HG02870 (cell line): ENCODE results near the gene TNFRSF6B.

Source experiments
- ATAC-seq: cut with Tn5 transposase; IDR thresholded peaks from one replicate; pipeline ENCODE4 v1.9.1; 2021; ENCODE audit warnings: mild to moderate bottlenecking, moderate library complexity; ENCODE audit not compliant: unreplicated experiment

TNFRSF6B gene

DNA sequence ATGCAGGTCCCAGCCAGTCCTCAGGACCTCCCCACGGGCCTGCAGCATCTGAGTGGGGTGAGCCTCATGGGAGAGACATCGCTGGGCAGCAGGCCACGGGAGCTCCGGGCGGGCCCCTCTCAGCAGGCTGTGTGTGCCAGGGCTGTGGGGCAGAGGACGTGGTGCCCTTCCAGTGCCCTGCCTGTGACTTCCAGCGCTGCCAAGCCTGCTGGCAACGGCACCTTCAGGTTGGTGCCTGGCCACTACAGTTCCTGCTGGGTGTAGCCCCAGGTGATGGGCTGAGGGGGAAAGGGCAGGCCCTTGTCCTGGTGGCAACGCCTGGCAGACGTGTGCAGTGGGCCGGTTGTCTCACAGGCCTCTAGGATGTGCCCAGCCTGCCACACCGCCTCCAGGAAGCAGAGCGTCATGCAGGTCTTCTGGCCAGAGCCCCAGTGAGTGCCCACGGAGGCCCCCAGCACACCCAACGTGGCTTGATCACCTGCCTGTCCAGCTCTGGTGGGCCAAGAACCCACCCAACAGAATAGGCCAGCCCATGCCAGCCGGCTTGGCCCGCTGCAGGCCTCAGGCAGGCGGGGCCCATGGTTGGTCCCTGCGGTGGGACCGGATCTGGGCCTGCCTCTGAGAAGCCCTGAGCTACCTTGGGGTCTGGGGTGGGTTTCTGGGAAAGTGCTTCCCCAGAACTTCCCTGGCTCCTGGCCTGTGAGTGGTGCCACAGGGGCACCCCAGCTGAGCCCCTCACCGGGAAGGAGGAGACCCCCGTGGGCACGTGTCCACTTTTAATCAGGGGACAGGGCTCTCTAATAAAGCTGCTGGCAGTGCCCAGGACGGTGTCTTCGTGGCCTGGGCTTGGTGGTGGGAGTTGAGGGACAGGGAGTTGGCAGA is 787 bp upstream of the TNFRSF6B start:
- ATAC-seq: no peak

DNA sequence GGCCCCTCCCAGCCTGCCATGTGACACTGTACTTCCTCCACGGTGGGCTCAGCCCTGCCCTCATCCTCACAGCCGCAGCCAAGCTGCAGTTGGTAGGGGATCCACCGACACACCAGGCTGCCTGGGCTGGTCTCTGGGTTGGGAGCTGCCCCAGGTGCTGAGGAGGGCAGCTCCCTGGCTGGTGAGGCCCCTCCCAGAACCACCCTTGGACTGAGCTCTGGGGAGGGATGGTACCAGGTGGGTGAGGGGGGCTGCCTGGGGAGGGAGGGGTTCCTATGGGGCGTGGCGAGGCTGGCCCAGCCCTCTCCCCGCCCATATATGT is 185 bp upstream of the TNFRSF6B start:
- no peak for ATAC-seq

DNA sequence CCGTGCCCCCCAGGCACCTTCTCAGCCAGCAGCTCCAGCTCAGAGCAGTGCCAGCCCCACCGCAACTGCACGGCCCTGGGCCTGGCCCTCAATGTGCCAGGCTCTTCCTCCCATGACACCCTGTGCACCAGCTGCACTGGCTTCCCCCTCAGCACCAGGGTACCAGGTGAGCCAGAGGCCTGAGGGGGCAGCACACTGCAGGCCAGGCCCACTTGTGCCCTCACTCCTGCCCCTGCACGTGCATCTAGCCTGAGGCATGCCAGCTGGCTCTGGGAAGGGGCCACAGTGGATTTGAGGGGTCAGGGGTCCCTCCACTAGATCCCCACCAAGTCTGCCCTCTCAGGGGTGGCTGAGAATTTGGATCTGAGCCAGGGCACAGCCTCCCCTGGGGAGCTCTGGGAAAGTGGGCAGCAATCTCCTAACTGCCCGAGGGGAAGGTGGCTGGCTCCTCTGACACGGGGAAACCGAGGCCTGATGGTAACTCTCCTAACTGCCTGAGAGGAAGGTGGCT is 960 bp downstream of the TNFRSF6B start:
- ATAC-seq: no peak

DNA sequence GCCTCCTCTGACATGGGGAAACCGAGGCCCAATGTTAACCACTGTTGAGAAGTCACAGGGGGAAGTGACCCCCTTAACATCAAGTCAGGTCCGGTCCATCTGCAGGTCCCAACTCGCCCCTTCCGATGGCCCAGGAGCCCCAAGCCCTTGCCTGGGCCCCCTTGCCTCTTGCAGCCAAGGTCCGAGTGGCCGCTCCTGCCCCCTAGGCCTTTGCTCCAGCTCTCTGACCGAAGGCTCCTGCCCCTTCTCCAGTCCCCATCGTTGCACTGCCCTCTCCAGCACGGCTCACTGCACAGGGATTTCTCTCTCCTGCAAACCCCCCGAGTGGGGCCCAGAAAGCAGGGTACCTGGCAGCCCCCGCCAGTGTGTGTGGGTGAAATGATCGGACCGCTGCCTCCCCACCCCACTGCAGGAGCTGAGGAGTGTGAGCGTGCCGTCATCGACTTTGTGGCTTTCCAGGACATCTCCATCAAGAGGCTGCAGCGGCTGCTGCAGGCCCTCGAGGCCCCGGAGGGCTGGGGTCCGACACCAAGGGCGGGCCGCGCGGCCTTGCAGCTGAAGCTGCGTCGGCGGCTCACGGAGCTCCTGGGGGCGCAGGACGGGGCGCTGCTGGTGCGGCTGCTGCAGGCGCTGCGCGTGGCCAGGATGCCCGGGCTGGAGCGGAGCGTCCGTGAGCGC is 1.6 kb downstream of the TNFRSF6B start:
- ATAC-seq: no peak

DNA sequence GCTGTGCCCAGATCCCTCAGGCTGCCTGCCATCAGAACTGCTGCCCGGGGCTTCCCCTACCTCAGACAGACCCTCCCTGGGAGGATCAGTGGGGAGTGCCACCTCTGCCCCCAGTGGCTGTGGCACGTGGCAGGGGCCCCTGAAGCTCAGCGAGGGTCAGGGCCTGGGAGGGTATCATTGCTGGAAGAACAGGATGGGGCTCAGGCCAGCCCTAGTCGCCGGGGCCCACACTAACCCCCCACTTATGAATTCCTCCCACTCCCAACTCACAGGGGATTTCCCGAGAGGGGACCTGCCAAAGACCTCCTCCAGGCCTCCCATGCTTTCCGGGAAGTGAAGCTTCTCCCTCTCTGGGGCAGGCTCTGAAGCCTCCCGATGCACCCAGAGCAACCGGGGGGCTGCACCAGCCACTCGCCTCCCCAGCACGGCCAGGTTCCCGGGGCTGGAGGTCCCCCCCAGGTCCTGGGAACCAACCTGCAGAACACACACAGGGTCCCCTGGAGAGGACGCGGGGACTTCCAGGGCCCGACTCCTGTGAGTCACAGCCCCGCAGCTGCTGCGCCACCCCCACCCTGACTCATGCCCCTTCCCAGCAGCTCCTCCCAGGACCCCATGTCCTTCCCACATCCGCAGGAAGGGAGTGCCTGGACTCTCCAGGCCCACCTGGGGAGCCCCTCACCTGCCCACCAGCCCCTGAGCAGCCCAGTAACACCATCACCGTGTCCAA is 2.5 kb downstream of the TNFRSF6B start:
- ATAC-seq: no peak

DNA sequence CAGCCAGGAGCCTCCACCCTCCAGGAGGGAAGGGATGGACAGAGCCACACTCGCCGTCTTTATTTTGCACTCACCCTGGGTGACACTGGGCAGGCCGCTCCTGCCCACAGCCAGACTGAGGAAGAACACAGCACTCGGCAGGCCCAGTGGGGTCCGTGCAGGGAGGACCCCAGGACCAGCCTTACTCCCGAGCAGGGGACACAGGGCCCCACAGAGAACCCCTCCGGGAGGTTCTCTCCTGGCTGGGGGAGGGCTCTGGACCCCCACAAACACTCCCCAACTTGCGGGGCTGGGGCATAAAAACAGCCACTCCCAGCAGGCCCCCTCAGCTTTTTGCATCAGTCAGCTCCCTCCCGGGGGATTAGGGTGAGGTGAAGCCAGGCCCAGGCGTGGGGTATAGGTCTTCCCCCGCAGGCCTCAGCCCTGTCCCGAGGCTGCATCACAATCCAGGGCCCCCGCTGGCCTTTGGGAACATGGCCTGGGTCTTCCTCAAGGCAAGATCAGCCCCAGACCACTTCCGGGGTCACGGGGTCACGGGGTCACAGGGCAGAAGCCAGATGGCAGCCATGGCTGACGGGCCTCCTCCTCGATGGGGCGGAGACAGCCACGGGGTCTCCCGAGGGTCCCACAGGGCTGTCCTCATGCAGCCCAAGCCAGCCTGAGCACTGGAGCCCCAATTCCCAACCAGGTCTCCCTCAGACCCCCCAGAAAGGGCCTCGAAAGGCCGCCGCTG is 3.2 kb downstream of the TNFRSF6B start:
- ATAC-seq: no peak

DNA sequence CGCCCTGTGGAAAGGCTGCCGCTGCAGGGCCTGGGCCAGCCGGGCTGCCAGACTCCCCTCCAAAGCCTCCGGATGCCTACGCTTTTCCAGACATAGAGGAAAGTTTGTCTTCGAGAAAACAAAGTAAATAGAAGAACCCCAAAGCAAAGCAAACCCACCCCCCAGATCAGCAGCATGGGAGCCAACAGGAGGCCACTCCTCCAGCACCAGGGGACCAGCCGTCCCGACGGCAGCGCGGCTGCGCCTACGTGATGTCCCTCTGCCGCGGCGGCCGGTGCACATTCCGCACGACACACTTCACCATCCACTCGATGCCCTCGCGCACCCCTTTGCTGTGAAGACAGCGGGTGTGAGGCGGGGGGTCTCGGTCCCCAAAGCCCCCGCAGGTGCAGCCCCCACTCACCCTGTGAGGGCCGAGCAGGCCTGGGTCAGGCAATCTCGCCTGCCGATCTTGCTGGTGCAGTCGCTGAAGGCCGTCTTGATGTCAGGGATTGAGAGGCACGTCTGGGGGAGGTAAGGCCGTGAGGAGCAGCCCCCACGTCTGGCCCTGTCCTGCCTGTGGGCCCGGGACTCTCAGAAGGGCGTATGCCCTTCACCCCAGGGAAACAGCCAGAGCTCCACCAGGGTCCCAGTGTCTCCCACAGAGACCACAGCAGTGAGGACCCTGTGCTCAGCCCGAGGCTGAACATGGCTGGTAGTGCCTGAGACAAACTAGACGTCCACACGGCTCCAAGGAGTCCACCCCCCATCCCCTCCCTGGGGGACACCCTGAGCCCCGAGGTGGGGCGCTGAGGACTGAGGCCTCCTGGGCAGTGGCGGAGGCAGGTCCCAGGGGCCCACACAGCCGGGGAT is 4.0 kb downstream of the TNFRSF6B start:
- no peak for ATAC-seq

DNA sequence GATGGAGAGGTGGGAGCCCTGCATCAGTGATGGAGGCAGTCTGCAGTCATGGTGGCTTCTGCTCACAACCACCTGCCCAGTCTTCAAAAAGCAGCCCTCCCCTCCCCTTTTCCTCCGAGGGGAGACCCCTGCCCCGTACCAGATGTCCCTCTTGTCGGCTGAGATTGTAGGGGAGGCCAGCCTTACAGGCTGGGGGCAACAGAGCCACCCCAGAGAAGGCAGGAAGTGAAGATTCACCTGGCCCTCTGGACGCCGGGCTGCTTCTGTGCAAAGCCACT is 4.5 kb downstream of the TNFRSF6B start:
- ATAC-seq: no peak

DNA sequence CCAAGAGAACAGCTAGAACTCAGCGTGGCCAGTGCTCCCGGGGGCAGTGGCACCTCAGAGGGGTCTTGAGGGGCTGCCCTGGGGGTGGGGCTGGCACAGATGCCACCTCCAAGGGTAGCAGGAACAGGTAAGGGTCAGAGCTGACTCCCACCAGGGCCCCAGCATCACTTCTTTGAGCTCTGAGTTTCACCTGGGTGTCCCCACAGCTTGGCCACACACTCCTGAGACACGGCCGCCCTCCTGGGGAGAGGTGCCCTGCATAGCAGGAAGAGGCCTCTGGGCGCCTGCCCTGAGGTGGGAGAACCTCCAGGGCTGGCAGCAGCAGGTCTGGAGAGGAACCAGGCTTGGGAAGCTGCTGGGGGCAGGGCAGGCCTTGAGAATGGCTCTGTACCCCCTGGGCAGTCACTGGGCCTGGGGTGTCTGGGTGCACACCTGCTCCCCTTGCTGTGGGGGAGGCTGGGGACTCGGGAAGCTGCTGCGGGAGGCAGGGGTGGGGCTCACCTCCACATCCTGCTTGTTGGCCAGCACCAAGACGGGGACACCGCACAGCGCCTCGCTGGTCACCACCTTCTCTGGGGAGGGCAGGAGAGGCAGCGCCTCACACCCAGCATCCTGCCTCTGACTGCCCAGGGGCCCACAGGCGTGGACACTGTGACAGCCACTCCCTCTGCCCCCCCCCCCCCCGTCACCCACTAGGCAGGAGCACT is 5.0 kb downstream of the TNFRSF6B start:
- ATAC-seq: no peak

DNA sequence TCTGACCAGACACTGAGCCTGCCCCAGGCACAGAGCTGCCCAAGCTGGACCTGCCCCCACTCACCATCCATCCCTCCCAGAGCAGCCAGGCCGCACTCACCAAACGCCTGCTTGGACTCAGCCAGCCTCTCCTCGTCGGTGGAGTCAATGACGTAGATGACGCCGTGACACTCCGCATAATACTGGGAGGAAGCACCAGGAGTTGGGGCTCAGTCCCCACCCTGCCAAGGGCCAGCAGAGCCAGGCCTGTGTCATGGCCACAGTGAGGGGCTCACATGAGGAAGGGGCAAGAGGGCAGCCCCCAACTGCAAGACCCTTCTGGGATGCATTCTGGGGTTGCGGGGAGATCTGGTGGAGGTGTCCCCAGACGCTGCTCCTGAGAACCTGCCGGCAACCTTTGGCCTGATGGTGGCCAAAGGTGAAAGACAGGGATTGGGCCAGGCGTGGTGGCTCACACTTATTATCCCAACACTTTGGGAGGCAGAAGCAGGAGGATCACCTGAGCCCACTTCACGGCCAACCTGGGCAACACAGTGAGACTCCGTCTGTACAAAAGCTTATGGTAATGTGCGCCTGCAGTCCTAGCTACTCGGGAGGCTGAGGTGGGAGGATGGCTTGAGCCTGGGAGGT is 5.7 kb downstream of the TNFRSF6B start:
- ATAC-seq: no peak

DNA sequence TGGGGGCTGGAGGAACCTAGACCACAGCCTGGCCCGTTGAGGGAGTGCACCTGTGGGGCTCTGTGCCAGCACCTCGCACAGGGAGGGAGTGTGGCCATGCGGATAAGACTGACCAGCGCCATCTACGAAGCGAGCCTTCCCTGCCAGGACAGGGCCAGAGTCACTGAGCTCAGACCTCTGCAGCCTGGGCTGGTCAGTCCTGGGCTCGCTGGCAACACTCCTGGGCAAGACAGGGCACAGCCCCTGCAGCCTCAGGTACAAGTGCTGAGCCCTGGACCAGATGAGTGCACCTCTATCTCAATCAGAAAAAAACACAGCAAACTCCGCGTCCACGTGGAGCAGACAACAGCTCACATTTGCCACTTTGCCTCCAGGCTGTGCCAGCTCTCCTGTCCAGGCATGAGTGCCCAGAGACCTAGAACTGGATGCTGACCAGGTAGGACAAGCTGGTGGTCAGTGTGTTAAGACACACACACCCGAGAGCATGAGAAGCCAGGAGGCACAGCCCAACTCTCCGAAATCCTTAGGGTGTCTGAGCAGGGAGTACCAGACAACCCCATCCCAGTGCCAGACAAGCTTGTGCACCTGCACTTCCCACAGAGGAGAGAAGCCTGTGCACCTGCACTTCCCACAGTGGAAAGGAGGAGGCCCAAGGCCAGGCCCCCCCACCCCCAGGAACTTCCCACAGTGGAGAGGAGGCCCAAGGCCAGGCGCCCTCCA is 6.5 kb downstream of the TNFRSF6B start:
- ATAC-seq: no peak

DNA sequence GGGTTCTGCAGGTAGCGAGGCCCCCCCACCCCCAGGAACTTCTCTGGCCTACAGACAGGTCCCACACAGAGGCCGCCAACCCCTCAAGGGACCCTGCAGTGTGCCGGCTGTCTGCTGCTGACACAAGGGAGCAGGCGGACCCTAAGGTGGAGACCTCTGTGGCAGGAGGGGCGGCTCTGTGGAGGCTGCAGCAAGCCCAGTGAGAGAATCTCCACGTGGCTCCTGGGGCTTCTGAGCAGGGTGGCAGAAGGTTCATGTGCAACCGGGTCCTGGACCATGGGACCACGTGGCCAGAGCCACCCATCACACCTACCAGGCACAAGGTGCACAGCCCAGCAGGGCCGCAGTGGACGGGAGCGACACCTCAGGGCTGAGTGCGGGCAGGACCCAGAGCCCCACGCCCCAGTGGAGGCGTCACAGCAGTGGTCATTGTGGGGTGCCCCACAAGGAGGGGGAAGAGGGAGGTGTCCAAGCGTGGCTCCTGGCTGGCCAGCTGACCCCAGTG is 7.1 kb downstream of the TNFRSF6B start:
- no peak for ATAC-seq

DNA sequence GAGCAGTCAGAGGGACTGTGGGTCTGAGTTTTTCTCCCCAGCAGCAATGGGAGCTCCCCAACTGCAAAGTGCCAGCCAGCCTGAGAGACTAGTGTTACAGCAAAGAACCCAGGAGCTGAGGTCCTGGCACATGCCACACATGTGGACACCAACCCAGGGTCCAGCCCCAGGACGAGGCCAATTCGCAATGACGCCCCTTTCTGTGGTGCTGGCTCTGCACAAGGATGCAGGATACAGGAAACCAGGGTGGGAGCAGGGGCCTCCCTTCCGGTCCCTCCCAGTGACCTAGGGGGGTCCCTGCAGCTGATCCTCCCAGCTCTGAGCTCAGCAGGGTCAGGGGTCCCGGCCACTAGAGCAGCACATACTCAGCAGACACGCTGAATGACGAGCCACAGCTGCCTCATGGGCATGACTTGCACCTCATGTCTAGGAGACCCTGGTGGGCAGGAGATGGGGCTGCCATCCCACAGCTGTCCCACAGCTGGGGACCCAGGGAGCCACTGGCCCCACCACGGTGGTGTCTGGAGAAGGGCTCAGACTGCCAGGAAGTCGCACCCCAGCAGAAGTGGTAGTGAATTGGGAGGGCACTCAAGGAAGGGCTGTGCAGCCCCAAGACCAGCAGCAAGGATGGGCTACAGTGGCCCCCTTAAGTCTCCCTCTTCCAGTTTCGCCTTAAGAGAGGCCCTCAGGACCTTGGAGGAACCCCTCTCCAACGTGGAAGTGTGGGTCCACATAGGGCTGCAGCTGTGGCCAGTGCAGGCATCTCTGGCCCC is 7.7 kb downstream of the TNFRSF6B start:
- ATAC-seq: no peak

DNA sequence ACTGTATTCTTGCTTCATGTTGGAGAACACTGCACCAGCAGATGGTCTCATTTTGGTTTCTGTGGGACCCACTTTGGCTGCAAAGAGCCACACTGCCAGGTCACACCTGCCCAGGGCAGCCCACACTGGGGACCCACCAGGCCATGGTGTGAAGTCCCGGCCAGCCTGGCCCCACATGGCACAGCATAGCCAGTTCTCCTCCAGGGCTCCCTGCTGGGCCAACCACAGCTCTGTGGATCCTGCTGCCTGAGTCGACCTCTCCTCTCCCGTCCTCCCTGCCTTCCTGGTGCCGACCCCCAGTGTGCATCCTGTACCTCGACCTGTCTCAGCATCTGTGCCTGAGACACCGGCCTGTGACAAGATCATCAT is 8.3 kb downstream of the TNFRSF6B start:
- no peak for ATAC-seq

DNA sequence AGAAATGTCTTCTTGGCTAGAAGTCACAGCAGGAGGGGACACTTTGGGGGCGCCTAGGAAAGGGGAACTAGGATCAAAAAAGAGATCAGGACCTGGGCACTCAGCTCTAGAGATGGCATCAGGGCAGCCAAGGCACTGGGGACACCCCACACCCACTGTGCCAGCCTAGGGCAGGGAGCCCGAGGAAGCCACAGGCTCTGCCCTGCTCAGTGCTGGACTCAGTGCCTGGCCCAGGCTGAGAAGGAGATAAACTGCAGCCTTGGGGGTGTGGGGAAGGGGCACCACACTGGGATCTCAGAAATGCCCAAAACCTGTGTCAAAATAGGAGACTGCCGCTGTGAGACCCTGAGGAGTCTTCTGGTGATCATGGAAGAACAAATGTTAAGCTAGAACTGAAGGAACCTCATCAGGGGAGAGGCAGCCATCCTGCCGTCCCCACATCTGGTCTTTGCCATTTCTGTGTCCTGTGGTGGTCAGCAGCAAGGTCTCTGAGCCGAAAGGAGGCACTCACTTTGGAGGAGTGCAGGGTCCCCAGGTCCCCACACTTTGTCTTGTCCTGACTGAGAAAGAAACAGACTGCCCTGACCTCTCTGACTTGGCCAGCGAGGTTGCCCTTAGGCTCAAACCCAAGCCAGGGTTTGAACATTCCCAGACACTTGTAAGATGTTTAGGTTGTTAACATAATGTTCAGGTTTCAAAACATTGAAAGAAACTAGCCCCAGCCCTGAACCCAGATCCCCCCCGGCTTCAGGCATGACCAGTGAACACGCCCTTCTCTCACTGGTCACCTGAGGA is 9.0 kb downstream of the TNFRSF6B start:
- no peak for ATAC-seq

DNA sequence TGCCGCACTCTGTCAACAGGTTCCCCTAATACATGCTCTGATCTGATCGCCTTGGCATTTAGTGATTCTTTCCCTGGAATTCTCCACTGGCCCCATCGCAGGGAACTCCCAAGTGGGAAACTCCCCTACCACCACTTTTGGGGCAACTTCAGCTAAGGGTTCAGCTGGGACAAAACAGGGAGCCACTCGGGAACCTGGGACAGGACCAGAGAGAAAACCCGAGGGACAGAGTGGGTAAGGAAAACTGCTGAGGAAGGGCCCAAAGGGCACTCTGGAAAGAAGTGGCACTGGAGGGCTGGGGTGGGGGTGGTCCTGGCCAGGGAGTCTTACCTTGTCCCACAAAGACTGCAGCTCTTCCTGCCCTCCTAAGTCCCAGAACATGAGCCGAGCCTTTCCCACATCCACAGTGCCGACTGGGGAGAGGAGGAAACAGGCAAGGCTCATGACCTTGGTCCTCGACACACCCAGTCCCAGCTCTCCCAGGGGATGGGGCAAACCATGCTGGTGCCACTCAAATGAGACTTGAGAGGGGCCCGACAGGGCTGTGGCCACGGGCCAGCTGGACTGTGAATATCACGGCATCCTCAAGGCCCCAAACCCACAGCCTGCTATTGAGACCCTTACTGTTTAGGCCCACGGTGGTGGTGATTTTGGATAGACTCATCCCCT is 9.7 kb downstream of the TNFRSF6B start:
- no peak for ATAC-seq
